BJ (cell line): ENCODE measurements around the gene CRYZ. TPM values are rescaled to one million over a fixed set of nuclear protein-coding genes. Genes with fewer than 3 reads are reported as not detected.

Experiments
- CTCF ChIA-PET: fragments of 350-600 bp; formaldehyde crosslinking; extraction: SDS; loops from one replicate; lab custom pipeline; 2021; ENCODE audit warnings: antibody characterized with exemption, inconsistent platforms; lab: Yijun Ruan, JAX
- POLR2A ChIA-PET: fragments of 300-600 bp; sonication (Branson Sonifier 250); formaldehyde crosslinking; extraction: SDS; loops from one replicate; lab custom pipeline; 2021; ENCODE audit warnings: antibody characterized with exemption; lab: Charles Lee
- DNase-seq: peaks from one replicate; pipeline ENCODE4 v3.0.0-alpha.2; 2011; ENCODE audit warnings: low read depth
- H3K27me3 ChIP-seq: 2 replicates; pipeline ENCODE4 v1.6.0; 2011; ENCODE audit warnings: low read length; ENCODE audit not compliant: control insufficient read depth, insufficient read depth
- H3K36me3 ChIP-seq: 2 replicates; pipeline ENCODE4 v1.5.1; 2011; ENCODE audit warnings: low read length; ENCODE audit not compliant: control insufficient read depth, insufficient read depth
- H3K4me3 ChIP-seq: 2 replicates; pipeline ENCODE4 v1.5.1; 2011; ENCODE audit warnings: low read depth, mild to moderate bottlenecking, control low read depth, low read length
- CTCF ChIP-seq: IDR thresholded peaks from 2 replicates; pipeline ENCODE4 v1.5.1; 2011; ENCODE audit warnings: low read depth, mild to moderate bottlenecking, control low read depth, inconsistent platforms, low read length, moderate library complexity; ENCODE audit not compliant: insufficient read depth
- polyA plus RNA-seq: library from polyadenylated mRNA; depleted of rRNA; stranded (reverse); fragments of >200 nt; gene quantifications from 2 replicates; pipeline ENCODE4 v1.2.3, GENCODE V29; 2011

CRYZ gene
- polyA plus RNA-seq, 1 experiment: 22.9 TPM

- Histone ChIP-seq H3K36me3 (peaks cover 1% of the 10 kb centered on the region; the same call in 1 of the 2 replicates), H3K27me3 (no peaks in the 10 kb centered on the region), H3K4me3 (no peak overlapping the region)
- TF ChIP-seq CTCF: no peak
- DNase-seq: no peak
- POLR2A ChIA-PET: no interaction called here
- CTCF ChIA-PET: no interaction called here
Observed at GRCh38 chr1:74728736-74729135, 4.1 kb downstream of the CRYZ start.

GRCh38 chr1:74726063-74726462 lies 6.8 kb downstream of the CRYZ start:
- Histone ChIP-seq H3K27me3 (no peaks in the 10 kb centered on the region), H3K36me3 (peaks cover 2% of the 10 kb centered on the region; the same call in 1 of the 2 replicates), H3K4me3 (no peak overlapping the region)
- CTCF ChIA-PET: no interaction called here
- TF ChIP-seq CTCF: no peak
- no peak for DNase-seq
- POLR2A ChIA-PET: no interaction called here

GRCh38 chr1:74717626-74718025 lies 15.2 kb downstream of the CRYZ start:
- no peak for TF ChIP-seq CTCF
- Histone ChIP-seq H3K4me3 (no peak overlapping the region), H3K27me3 (no peaks in the 10 kb centered on the region), H3K36me3 (0 out of 2 replicates have a peak, but pooled peaks cover 3% of the 10 kb centered on the region)
- CTCF ChIA-PET: no interaction called here
- DNase-seq: no peak
- POLR2A ChIA-PET: no interaction called here

GRCh38 chr1:74716822-74717221 lies 16.0 kb downstream of the CRYZ start:
- DNase-seq: no peak
- no peaks in the 10 kb centered on the region for H3K27me3 ChIP-seq
- no peak overlapping the region for H3K4me3 ChIP-seq
- H3K36me3 ChIP-seq: 0 out of 2 replicates have a peak, but pooled peaks cover 3% of the 10 kb centered on the region
- ChIA-PET POLR2A (no interaction called here), CTCF (no interaction called here)
- no peak for TF ChIP-seq CTCF

- TF ChIP-seq CTCF: no peak
- DNase-seq: no peak
- H3K27me3 ChIP-seq: no peaks in the 10 kb centered on the region
- ChIA-PET CTCF (interaction anchor here (1.7 to 2.2 kb wide), 2 partner anchors 10 to 17 kb away, joined by 4 to 6 read pairs; partner anchors contain the start of genes CRYZ and TYW3), POLR2A (no interaction called here)
- H3K36me3 ChIP-seq: 0 out of 2 replicates have a peak, but pooled peaks cover 2% of the 10 kb centered on the region
- H3K4me3 ChIP-seq: no peak overlapping the region
Observed at GRCh38 chr1:74715806-74716205, 17.0 kb downstream of the CRYZ start.
